Omental fat pad (tissue), 4 donors: Measurements from ENCODE around the gene PGBD5. TPM values are rescaled to one million over a fixed set of nuclear protein-coding genes. Genes with fewer than 3 reads are reported as not detected.

Experiments
- ATAC-seq: fragments of 150-250 bp; one replicate; pipeline ENCODE4 v1.9.1; 2016; ENCODE audit warnings: mild to moderate bottlenecking, moderate library complexity; ENCODE audit not compliant: low FRiP score
- DNase-seq: peaks from one replicate; pipeline ENCODE4 v3.0.0-alpha.2; 2019; ENCODE audit warnings: low spot score
- total RNA-seq, 4 donors: library from RNA; depleted of rRNA; stranded (reverse); fragments of >200 nt; gene quantifications; one replicate each; pipeline ENCODE4 v1.1.0, GENCODE V29; 2016
- TF ChIP-seq, protein P1 (sequence below), 3 donors: fragments of 450-650 bp; IDR thresholded peaks; one replicate each; pipeline ENCODE4 v1.5.1; 2016 to 2017; ENCODE audit warnings: antibody characterized with exemption in 3 of 3, mild to moderate bottlenecking in 3 of 3, moderate library complexity in 2 of 3

Gene PGBD5
- total RNA-seq, 4 donors from 2014 or later, result 0.37 to 1.4 (median 0.60) TPM; not detected in 1

DNA sequence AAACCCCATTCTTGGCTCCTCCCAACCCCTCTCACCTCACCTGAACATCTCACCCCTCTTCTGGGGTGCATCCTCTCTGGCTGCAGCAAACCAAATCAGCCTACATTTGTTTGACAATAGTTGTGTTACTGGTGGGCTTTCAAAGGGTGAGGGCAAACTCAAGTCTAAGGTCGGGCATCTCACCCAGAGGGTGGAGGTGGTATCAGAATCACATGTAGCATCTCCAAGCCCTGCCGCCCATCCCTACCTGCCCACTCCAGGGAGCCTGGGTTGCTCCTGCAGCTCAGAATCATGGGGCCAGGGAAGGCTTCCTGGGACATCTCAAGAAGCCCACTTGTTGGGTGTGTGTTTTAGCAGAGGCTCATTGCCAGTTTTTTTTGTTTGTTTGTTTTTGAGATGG lies 35.8 kb downstream of the PGBD5 start:
- TF ChIP-seq, protein P1, sequence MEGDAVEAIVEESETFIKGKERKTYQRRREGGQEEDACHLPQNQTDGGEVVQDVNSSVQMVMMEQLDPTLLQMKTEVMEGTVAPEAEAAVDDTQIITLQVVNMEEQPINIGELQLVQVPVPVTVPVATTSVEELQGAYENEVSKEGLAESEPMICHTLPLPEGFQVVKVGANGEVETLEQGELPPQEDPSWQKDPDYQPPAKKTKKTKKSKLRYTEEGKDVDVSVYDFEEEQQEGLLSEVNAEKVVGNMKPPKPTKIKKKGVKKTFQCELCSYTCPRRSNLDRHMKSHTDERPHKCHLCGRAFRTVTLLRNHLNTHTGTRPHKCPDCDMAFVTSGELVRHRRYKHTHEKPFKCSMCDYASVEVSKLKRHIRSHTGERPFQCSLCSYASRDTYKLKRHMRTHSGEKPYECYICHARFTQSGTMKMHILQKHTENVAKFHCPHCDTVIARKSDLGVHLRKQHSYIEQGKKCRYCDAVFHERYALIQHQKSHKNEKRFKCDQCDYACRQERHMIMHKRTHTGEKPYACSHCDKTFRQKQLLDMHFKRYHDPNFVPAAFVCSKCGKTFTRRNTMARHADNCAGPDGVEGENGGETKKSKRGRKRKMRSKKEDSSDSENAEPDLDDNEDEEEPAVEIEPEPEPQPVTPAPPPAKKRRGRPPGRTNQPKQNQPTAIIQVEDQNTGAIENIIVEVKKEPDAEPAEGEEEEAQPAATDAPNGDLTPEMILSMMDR (IDR thresholded peaks at IDR 0.05), result no peak
- ATAC-seq, result no peak
- no peak for DNase-seq

DNA sequence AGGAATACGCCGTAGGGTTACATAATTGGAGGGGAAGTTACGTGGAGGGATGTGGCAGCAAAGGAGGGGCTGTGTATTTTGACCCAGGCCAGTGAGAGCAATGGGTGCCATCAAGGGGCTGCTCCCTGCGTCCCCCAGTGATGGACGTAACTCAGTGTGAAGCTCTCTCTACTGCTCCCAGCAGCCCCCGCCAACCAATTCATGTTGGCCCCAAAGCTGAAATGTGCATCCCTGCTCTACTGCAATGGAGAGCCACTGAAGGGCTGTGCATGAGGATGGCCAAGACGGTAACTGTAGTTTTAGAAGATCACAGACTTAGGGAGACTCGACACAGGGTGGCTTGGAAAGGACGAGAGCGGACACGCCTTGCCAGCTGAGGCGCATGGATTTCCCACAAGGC lies 38.3 kb downstream of the PGBD5 start:
- no peak for DNase-seq
- TF ChIP-seq, protein P1 (IDR thresholded peaks at IDR 0.05), result no peak
- no peak for ATAC-seq

DNA sequence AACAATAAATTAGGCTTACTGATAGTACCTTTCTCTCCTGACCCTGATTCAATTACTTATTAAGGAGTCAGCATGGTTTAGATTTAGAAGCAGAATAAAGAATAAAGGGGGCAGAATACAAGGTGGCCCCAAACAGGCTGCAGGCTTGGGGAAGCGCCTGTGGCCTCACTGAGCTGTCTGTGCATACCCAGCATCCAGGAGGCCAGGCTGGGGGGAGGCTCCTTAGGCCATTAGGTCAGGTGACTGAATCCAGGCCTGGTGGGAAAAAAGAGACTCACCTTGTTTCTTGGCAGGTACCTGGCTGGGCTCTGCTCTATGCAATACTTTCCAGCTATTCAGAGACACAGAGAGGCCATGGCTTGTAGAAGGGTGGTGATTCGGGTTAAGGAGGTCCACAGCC lies 38.8 kb downstream of the PGBD5 start:
- DNase-seq (no peak), ATAC-seq (no peak)
- TF ChIP-seq, protein P1 (IDR thresholded peaks at IDR 0.05), result no peak

DNA sequence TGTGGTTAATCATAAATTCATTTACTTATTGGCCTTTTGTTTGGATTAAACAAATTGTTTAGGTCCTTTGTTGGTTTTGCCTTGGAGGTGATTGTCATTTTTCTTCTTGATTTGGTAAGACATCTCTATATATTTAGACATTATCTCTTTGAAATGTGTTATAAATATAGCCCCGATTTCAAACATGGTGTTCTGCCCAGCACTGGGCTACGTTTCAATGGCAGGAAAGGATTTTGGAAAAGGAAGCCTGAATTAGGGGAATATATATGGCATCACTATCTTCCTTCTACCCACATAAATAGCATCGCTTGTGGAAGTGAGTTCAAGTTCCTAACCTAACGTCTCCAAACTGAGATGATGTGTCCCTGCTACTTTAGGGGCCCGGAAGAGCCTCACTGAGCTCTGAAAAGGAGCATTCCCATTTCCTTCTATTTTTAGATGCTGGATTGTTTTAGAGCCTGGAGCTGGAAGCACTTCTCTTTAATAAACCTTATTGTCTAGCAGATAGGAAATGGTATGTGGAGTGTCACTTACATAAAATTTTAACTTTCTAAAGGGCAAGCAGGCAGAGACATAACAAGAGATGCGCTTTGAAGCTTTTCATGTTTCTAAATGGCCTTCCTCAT lies 39.4 kb downstream of the PGBD5 start:
- no peak for ATAC-seq
- DNase-seq, result no peak
- TF ChIP-seq, protein P1 (IDR thresholded peaks at IDR 0.05), result no peak

DNA sequence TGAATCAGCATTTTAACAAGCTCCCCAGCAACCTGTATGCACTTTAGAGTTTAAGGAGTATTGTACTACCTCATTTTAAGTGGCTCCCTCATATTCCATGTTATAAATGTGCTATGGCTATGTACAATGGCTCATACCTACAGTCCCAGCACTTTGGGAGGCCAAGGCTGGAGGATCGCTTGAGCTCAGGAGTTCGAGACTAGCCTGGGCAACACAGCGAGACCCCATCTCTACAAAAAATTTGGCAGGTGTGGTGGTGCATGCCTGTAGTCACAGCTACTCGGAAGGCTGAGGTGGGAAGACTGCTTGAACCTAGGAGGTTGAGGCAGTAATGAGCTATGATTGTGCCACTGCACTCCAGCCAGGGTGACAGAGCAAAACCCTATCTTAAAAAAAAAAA lies 40.2 kb downstream of the PGBD5 start:
- ATAC-seq (no peak), DNase-seq (no peak)
- TF ChIP-seq, protein P1 (IDR thresholded peaks at IDR 0.05), result no peak

DNA sequence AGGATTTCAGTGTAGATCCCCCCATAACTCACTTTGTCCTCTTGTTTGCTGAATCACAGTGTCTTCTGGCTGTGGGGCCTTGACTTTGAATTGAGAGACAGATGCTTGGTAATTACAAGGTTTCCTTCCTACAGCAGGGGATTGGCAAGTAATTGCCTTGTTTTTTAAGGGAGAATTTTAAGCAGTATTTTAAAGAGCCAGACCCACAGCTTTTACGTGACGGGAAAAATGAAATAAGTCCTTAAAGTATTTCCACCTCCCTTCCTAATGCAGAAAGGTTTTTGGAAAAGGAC lies 41.0 kb downstream of the PGBD5 start:
- no peak for DNase-seq
- TF ChIP-seq, protein P1 (IDR thresholded peaks at IDR 0.05), result no peak
- ATAC-seq, result no peak

DNA sequence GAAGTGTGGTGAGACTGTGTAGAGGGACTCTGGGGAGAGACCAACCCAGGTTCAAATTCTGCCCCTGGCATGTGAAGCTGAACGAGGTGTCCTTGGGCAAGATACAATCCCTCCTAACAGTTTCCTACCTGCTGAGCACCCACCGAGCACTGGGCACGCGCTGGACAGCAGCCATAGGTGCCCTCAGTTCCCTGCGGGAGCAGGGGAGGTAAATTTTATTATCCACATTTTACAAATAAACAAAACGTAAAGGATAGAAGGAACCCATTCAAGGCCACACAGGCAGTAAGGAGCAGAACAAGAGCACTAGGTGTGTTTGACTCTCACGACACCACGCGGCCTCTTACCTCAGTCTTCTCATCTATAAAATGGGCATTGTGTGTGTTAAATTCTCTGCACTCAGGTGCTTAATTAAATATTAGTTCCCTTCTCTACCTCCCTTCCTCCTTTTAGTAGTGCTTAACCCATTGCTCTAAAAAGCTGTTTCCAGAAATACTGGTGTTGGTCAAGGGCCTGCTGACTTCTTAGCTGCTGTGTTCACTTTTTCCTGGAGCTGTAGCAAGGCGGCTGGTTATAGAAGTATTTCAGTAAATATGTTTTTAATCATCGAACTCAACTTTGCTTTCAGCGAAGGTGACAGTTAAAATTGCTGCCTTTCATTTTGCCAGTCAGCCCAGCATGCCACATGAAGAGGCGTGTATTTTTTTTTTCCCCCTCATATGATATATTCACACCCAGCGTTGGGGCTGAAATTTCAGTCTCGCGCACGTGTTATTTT lies 41.6 kb downstream of the PGBD5 start:
- ATAC-seq (no peak), DNase-seq (no peak)
- TF ChIP-seq, protein P1 (IDR thresholded peaks at IDR 0.05), result no peak
